Stimulated activated CD4-positive, alpha-beta T cell treated with anti-CD3 and anti-CD28 coated beads, Interleukin-12 subunit alpha, Interleukin-12 subunit beta, amount 100 ng/mL, for 24 hours (primary cell): ENCODE measurements around the gene ZNF853.
"Not testable (repeated sequence)": the region's sequence is repeated elsewhere in the genome, so short reads cannot be mapped to it uniquely, and the experiment has no call there.

Experiments used
- DNase-seq, 2 experiments: peaks; one replicate each; pipeline ENCODE4 v3.0.0-alpha.2; 2020; ENCODE audit warnings: low read depth in 2 of 2

ZNF853 gene

GRCh38 chr7:6652446-6653011, 37.1 kb downstream of the ZNF853 start:
- no peak for DNase-seq

DNA sequence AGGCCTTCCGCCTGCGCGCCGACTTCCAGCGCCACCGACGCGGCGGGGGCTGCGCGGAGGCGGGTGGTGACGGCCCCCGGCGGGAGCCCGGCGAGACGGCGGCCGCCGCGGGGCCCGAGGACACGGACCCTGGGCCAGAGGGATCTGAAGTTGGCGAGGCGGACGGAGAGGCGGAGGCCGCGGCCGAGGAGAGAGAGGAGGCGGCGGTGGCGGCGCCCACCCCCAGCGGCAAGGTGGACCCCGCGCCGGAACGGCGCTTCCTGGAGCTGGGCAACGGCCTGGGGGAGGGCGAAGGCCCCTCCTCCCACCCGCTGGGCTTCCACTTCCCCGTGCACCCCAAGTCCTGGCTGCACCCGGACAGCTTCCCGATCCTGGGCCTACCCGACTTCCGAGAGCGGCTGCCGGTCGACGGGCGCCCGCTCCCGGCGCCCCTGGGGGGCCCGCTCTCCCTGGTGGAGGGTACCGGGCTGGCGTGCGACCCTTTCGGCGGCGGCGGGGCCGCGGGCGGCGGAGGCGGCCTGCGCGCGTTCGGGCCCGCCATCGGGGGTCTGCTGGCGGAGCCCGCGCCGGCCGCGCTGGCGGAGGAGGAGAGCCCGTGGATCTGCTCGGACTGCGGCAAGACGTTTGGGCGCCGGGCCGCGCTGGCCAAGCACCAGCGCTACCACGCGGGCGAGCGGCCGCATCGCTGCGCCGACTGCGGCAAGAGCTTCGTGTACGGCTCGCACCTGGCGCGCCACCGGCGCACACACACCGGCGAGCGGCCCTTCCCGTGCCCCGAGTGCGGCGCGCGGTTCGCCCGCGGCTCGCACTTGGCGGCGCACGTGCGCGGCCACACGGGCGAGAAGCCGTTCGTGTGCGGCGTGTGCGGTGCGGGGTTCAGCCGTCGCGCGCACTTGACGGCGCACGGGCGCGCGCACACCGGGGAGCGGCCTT, 37.9 kb downstream of the ZNF853 start:
- DNase-seq: no peak

GRCh38 chr7:6654113-6654841, 38.9 kb downstream of the ZNF853 start:
- DNase-seq: no peak

DNA sequence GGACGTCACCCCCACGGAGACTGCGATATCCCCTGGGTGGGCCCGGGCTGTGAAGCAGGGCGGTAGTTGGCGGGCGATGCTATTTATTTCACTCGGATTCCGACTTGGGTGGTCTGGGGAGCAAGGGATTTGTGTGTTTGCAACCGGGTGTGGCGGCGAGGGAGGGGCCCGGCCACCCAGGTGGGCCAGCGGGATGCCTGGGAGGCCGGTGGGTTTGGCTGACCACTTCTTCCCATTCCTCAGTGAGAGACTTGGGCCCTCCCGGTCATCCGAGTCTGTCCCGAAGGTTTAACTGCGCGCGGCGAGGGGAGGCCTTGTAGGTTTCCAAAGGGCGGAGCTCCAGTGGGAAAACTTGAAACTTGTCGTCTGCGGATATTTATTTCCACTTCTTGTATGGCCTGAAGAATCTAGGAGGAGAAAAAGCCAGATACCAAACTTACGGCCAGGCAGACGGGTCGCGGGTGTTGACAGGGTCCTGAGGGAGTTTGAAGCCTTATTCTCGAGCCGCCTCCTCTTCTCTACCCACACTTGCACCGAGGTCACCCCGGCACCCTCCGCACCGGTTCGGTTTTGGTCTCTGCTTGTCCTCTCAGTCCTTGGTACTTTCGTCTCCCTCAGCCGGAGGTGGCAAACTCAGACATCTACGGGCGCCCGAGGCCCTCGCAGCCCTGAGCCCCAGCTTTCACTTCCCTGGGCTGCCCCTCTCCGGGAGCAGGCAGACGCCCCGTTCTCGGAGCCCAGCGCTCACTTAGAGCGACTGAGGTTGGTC, 39.6 kb downstream of the ZNF853 start:
- DNase-seq: no peak

GRCh38 chr7:6655636-6656385, 40.4 kb downstream of the ZNF853 start:
- no peak for DNase-seq

DNA sequence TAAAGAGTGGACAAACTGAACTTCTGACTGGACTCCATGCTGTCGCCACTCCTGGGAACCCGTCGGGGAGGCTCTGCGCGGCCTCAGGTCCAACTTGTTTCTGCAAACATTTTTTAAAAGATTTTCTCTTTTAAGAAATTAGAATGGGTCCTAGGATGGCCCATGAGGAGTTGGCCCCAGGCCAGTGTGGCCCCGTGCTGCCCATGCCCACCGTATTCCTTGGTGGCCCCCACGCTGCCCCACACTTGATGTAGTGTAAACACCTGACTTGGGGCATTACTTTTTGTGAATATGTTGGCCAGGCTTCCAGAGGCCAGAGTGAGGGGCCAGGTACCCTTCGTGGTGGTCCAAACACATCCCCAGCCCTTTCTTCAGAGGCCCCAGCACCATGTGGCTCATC, 41.0 kb downstream of the ZNF853 start:
- no peak for DNase-seq

DNA sequence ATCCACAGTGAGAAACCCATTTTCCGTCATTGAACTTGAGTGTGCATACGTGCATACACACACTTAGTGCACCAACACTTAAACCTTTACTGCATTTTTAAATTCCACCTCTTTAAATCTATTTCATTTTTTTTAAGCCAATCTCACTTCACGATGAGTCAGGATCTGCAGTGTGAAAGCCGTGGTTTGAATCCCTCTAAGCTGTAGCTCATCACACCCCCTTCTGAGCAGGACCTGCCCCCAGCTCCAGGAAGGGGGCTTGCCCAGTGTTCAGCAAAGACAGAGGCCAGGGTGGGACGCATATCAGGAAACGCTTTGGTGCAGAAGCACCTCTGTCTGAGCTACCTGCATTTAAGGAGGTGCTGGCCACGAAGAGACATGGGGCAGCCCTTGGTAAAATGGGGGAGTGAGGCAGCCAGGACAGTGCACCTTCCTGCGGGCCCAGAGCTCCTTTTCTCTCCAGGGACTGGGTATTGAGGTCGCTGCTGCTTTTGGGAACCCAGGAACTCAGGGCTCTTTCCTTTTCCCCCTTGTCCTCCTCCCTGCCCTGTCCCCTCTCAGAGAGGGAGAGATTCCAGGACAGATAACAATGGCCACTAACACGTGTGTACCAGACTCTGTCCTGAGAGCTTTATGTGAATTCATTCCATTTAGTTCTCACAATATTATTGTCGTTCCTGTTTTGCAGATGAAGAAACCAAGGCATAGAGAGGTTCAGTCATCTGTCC, 43.4 kb downstream of the ZNF853 start:
- DNase-seq: no peak

DNA sequence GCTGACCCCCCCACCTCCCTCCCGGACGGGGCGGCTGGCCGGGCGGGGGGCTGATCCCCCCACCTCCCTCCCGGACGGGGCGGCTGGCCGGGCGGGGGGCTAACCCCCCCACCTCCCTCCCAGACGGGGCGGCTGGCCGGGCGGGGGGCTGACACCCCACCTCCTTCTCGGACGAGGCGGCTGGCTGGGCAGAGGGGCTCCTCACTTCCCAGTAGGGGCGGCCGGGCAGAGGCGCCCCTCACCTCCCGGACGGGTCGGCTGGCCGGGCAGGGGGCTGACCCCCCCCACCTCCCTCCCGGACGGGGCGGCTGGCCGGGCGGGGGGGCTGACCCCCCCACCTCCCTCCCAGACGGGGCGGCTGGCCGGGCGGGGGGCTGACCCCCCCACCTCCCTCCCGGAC, 55.4 kb downstream of the ZNF853 start:
- not testable (repeated sequence) for DNase-seq
